Measurements from ENCODE around the gene CAMKMT. TPM values are rescaled to one million over a fixed set of nuclear protein-coding genes. Genes with fewer than 3 reads are reported as not detected.

Gene CAMKMT
- total RNA-seq, 6 experiments from 2014 or later, result 5.1 to 8.6 (median 7.0) TPM

DNA sequence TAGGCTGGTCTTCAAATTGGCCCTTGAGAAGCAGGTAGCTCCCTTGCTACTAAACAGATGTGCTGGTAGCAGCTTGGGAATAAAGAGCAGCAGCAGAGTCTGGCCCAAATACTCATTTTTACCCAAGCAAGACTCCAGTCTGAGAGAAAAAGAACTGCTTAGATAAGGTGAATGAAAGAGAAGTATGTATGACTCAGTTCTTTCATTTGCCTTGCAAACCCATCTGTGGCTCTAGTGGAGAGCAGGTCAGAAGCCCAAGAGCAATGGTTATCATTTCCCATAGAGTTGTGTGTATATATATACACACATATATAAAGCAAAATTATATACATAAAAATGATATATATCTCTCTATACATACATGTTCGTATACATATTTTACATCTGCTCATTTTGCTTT, 80.3 kb downstream of the CAMKMT start:
- peaks cover 9% of the 10 kb centered on the region for H3K4me1 Mint-ChIP-seq (ENCODE audit: low read depth)
- DNase-seq, result no peak
- no peak overlapping the region for H3K27ac Mint-ChIP-seq
- H3K4me3 Mint-ChIP-seq, result no peak overlapping the region
- H3K36me3 Mint-ChIP-seq (ENCODE audit: low read depth), result peaks cover 5% of the 10 kb centered on the region; the same call in 1 of the 2 replicates
- no peaks in the 10 kb centered on the region for H3K27me3 Mint-ChIP-seq (ENCODE audit: insufficient read depth)
- TF ChIP-seq, protein P1, sequence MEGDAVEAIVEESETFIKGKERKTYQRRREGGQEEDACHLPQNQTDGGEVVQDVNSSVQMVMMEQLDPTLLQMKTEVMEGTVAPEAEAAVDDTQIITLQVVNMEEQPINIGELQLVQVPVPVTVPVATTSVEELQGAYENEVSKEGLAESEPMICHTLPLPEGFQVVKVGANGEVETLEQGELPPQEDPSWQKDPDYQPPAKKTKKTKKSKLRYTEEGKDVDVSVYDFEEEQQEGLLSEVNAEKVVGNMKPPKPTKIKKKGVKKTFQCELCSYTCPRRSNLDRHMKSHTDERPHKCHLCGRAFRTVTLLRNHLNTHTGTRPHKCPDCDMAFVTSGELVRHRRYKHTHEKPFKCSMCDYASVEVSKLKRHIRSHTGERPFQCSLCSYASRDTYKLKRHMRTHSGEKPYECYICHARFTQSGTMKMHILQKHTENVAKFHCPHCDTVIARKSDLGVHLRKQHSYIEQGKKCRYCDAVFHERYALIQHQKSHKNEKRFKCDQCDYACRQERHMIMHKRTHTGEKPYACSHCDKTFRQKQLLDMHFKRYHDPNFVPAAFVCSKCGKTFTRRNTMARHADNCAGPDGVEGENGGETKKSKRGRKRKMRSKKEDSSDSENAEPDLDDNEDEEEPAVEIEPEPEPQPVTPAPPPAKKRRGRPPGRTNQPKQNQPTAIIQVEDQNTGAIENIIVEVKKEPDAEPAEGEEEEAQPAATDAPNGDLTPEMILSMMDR (IDR thresholded peaks at IDR 0.05), result no peak
- no peaks in the 10 kb centered on the region for H3K9me3 Mint-ChIP-seq

DNA sequence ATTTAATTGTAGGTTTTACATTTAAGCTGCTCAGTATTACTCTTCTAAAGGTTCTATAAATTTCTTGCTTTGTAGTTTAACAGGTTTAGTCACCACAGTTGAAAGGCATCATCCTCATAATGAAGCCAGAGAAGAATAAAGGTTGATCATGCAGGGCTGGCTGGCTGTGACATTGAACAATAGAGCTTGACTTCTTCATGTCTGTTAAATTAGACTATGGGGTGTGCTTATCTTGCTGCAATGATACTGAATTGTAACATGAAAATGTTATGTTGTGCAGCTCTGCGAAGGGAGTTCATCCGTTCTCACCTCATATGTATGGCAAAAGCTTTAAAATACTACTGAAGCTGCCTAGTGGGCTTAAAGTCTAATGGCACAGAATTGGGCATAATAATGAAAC, 81.8 kb downstream of the CAMKMT start:
- H3K4me1 Mint-ChIP-seq (ENCODE audit: low read depth), result peaks cover 9% of the 10 kb centered on the region
- no peak for DNase-seq
- H3K27me3 Mint-ChIP-seq (ENCODE audit: insufficient read depth), result no peaks in the 10 kb centered on the region
- H3K4me3 Mint-ChIP-seq, result no peak overlapping the region
- TF ChIP-seq, protein P1 (IDR thresholded peaks at IDR 0.05), result no peak
- peaks cover 5% of the 10 kb centered on the region; the same call in 1 of the 2 replicates for H3K36me3 Mint-ChIP-seq (ENCODE audit: low read depth)
- no peak overlapping the region for H3K27ac Mint-ChIP-seq
- no peaks in the 10 kb centered on the region for H3K9me3 Mint-ChIP-seq

DNA sequence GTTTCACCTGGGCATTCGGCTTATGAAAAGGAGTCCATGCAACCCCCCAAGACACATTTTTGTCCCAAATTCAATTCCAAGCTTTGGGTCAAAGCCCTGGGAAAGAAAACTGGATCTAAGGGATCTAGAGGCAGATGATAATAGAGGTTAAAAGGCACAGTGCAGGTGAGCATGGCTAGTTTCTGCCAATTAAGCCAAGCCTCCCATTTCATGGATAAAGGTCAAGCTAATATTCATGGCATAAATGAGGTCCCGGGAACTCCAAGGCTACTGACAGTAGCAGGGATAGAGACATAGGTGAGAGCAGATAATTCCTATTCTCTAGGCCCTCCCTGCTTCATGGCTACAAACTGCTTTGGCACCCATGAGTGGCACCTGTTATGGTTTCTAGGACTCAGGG, 83.1 kb downstream of the CAMKMT start:
- Mint-ChIP-seq H3K27me3 (ENCODE audit: insufficient read depth) (no peaks in the 10 kb centered on the region), H3K4me1 (ENCODE audit: low read depth) (peaks cover 9% of the 10 kb centered on the region), H3K36me3 (ENCODE audit: low read depth) (peaks cover 5% of the 10 kb centered on the region; the same call in 1 of the 2 replicates), H3K9me3 (no peaks in the 10 kb centered on the region), H3K27ac (no peak overlapping the region), H3K4me3 (no peak overlapping the region)
- DNase-seq, result no peak
- TF ChIP-seq, protein P1 (IDR thresholded peaks at IDR 0.05), result no peak

- Mint-ChIP-seq H3K9me3 (no peaks in the 10 kb centered on the region), H3K27me3 (ENCODE audit: insufficient read depth) (no peaks in the 10 kb centered on the region), H3K36me3 (ENCODE audit: low read depth) (peaks cover 5% of the 10 kb centered on the region; the same call in 1 of the 2 replicates), H3K27ac (no peak overlapping the region), H3K4me3 (no peak overlapping the region), H3K4me1 (ENCODE audit: low read depth) (no peaks in the 10 kb centered on the region)
- DNase-seq, result no peak
- TF ChIP-seq, protein P1 (IDR thresholded peaks at IDR 0.05), result no peak
Observed at GRCh38 chr2:44448860-44449527, 87.2 kb downstream of the CAMKMT start.

GRCh38 chr2:44450082-44450481, 88.3 kb downstream of the CAMKMT start:
- H3K36me3 Mint-ChIP-seq (ENCODE audit: low read depth), result peaks cover 5% of the 10 kb centered on the region; the same call in 1 of the 2 replicates
- H3K4me1 Mint-ChIP-seq (ENCODE audit: low read depth), result no peaks in the 10 kb centered on the region
- H3K4me3 Mint-ChIP-seq, result no peak overlapping the region
- DNase-seq, result no peak
- no peaks in the 10 kb centered on the region for H3K9me3 Mint-ChIP-seq
- no peak overlapping the region for H3K27ac Mint-ChIP-seq
- TF ChIP-seq, protein P1 (IDR thresholded peaks at IDR 0.05), result no peak
- H3K27me3 Mint-ChIP-seq (ENCODE audit: insufficient read depth), result no peaks in the 10 kb centered on the region
